Nucleus accumbens (tissue), 56 donors: ENCODE results near the gene PCNX1.
"Not testable (repeated sequence)": the region's sequence is repeated elsewhere in the genome, so short reads cannot be mapped to it uniquely, and the experiment has no call there.

Experiments
- DNase-seq, 56 donors: peaks; one replicate each; lab custom pipeline; 2025; lab: John Stamatoyannopoulos, UW

Gene PCNX1

DNA sequence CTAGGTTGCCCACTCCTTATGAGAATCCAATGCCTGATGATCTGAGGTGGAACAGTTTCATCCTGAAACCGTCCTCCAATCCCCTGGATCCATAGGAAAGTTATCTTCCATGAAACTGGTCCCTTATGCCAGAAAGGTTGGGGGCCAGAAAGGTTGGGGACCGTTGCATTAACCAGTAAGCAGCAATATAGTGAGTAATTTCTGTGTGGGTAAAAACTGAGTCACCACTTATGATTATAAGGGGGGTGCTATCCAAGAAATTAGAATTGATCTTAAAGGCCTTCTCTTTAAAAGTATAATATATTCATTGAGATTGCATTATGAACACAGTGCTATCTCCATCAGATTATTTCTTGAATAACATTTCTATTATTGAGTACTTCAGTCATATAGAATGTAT, 97.2 kb downstream of the PCNX1 start:
- DNase-seq: no peak

DNA sequence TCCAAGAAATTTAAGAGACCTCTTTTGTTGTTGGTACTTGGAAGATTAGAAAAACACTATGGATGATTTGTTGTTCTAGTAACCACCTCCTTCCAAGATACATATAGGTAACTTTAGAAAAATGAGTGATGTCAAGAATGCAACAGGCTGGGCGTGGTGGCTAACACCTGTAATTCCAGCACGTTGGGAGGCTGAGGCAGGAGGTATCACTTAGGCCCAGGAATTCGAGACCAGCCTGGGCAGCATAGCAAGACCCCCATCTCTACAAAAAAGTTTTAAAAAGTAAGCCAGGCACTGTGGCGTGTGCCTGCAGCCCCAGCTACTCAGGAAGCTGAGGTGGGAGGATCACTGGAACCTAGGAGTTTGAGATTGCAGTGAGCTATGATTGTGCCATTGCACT, 97.8 kb downstream of the PCNX1 start:
- DNase-seq: no peak

DNA sequence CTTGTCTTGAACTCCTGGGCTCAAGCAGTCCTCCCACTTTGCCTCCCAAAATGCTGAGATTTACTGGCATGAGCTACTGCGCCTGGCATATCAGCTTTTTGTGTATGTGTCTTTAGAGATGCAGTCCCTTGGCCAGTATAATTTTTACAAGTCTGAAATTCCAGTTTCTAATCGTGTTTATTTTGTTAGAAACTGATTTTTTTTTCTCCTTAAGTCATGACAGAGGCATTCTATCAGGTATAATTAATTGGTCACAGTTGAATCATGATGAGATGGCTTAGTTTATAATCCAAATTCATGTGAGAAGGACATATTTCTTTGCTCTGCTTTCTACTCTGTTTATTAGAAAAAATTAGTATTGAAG, 98.9 kb downstream of the PCNX1 start:
- no peak for DNase-seq

DNA sequence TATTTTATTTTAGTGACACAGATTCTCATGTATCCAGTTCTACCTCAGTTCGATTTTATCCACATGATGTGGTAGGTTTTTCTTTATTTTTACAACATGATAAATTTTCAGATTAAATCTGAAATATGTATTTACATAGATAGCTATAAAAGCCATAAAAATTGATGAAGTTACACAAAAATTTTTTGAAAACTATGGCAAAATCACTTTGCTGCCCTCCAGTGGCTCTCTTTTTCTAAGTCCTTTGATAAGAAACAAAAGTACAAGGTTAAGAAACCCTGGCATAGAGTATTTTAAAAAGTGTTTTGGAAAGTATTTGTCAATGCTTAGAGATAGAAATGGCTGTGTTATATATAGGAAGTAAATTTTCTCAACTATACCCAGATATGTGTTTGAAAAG, 104.2 kb downstream of the PCNX1 start:
- no peak for DNase-seq

DNA sequence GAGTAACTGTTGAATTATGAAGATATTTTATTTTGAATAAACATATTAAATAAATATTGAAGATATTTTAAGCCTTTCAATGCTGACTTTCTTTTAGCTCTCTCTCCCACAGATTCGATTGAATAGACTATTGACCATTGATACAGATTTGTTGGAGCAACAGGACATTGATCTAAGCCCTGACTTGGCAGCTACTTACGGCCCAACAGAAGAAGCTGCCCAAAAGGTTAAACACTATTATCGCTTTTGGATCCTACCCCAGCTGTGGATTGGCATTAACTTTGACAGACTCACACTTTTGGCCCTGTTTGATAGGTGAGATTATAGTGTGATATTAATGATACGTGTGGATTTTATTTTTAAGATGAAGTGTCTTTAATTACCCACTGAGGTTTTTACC, 105.6 kb downstream of the PCNX1 start:
- DNase-seq: no peak

DNA sequence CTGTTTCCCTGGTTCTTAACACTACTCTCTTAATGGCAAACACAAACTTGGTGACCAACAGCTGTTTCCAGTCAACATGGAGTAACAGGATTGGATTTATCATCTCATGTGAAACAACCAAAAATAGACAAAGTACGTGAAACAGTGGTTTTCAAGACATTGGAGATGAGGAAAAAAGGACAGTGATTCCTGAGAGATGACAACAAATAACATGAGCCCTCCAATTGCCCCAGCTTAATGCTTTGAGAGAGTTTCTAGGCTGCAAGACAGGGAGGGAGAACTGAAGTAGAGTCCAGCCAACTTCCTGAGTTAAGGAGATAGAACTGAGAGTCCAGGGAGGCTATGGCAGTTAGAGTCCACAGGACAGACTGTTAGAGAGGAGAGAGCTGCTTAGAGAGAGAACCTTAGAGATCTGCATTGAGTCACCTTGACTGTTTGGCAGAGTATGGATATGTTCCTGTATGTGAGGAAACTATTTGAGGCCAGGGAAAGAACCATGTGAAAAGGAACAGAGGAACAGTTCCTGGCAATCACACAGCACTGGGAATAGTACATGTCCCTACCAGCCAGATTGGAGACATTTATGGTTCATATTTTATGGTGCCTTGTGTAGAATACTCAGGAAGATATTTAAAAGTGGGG, 106.4 kb downstream of the PCNX1 start:
- no peak for DNase-seq

DNA sequence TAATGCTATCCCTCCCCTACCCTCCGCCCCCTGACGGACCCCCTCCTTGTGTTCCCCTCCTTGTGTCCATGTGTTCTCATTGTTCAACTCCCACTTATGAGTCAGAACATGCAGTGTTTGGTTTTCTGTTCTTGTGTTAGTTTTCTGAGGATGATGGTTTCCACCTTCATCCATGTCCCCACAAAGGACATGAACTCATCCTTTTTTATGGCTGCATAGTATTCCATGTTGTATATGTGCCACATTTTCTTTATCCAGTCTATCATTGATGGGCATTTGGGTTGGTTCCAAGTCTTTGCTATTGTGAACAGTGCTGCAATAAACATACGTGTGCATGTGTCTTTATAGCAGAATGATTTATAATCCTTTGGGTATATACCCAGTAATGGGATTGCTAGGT, 112.7 kb downstream of the PCNX1 start:
- not testable (repeated sequence) for DNase-seq

DNA sequence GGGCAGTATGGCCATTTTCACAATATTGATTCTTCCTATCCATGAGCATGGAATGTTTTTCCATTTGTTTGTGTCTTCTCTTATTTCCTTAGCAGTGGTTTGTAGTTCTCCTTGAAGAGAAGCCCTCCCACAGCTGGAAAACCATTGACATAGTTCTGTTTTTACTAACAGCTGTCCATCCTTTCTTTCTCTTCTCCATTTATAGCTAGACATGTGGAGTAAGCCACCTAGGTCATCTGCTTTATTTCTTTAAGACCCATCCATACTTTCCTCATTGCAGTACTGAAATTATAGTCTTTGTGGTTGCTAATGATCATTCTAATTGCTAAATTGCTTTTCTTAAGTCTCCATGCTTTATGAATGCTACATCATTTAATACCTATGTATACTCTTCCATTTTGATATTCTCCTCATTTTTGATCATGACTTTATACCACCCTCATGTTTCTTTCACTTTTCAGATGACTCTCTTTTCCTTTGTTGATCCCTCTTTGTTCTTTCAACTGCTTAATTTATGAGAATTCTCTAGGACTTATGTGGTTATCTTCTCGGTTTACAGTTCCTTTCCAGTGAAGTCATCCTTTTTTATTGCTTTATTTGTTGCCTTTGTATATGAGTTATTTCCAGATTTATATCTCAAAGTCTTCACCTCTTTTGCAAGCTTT, 114.2 kb downstream of the PCNX1 start:
- DNase-seq: no peak

DNA sequence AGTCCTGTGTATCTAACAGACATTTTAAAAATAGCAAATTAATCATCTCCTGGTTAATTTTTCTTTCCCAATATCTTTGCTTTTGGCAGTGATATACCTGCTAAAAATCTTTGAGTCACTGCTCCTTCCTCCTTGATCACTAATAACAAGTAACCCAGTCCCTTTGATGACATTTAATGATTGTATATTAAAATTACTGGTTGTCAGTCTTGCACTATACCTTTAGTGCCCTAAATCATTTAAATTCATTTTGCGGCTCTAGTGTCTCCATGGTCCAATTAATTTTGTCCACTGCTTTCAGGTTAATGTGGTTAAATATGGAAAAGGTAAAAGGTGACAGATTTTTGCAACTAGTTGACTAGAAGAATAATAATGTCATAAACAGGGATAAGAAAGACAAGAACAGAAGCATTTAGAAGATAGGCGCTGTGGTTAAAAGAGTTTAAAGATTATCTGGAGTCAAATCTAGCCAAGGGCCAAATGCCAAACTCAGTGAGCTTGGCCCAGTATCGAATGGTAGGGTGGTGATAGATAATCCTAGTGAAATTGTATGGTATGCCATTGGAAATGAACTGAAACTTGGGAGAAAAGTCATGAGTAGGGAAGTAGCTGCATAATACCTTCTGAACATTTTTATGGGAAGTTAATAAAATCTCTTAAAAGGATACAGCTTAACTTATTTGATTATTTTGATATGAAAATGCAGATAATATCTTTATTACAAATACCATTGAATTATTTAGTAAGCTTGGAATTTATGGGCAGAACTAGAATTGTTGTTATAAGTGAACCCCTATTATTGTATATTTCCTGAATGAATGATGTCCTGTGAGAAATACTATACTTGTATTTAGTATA, 115.0 kb downstream of the PCNX1 start:
- DNase-seq: no peak

DNA sequence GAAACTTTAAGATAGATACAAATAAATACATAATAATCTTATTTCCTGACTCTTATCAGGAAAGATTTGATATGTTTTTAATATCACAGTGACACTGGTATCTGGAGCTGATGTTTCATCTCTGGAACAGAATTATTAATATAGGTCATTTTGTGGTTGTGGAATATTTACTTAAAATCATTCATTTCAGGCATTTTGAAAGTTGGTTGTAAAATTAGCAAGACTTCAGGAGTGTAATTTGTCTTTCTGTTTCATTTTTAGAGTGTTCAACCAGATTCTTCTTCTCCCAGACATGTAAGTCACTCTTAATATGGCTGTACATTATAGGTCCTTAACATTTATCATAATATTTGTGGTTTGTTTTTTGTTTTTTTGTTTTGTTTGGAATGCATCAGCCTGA, 115.7 kb downstream of the PCNX1 start:
- DNase-seq: no peak

DNA sequence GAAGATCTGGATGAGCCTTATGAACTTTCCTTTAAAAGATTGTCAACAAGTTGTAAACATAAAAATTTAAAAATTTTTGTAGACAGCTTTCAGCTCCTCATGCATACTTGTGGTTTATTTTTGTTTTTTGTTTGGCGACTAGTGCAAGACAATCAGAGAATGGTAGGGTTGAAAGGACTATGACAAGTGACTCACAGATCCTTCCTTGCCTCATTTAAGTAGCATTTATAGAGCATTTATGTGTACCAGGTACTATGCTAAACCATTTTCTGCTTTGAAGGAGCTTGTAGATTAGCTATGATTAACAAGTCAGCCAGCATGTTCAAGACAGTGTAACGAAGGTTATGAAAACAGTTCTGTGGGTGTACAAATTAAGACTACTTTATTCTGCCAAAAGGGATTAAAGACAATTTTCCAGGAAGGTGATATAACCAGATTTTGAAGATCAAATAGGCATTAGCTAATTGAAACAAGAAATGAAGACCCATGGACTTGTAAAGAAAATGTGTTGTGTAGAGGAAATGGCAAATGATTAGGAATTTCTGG, 122.0 kb downstream of the PCNX1 start:
- DNase-seq: no peak

DNA sequence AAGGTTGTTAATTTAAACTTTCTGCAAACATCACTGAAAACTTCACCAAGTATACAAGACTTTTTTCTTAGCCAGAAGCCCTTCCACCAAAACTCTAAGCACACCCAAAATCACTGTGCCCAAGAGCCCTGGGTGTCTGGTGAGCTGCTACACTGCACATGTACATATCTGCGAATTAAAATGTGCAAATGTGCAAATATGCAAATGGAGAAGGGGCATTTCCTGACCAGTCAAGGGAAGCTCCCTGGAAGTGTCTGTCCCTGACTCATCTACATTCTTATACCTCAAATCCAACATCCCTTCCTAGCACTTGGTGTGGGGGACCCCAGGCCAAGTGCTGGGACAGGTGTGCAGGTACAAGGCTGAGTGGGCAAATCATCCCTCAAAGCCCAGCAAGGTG, 123.7 kb downstream of the PCNX1 start:
- no peak for DNase-seq

DNA sequence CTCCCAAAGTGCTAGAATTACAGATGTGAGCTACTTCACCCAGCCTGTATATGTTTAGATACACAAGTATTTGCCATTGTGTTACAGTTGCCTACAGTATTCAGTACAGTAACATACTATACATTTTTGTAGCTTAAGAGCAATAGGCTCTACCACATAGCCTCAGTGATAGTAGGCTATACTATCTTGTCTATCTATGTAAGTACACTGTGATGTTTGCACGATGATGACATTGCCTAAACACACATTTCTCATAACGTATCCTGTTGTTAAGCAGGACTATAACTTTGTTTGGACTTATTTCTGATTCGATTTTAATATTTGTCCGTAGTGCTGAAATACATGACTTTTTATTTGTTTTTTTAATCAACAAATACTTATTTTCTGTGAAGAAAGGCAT, 129.2 kb downstream of the PCNX1 start:
- no peak for DNase-seq

DNA sequence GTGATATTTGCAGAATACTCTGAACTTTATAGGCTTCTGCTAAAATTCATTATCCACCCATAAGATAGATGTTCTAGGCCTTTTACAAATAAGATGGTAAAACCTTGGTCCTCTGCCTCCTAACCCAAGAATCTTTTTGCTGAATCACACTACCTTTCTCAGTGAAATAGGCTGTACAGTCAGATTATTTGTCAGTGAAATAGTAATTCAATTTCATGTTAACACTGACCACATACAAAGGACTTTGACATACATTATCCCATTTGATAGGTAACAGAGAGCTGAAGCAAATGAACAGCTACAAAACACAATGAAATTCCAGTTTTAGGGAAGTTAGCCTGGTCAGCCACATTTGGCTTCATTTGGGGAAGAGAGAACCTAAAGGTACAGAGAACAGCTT, 141.1 kb downstream of the PCNX1 start:
- DNase-seq: no peak

DNA sequence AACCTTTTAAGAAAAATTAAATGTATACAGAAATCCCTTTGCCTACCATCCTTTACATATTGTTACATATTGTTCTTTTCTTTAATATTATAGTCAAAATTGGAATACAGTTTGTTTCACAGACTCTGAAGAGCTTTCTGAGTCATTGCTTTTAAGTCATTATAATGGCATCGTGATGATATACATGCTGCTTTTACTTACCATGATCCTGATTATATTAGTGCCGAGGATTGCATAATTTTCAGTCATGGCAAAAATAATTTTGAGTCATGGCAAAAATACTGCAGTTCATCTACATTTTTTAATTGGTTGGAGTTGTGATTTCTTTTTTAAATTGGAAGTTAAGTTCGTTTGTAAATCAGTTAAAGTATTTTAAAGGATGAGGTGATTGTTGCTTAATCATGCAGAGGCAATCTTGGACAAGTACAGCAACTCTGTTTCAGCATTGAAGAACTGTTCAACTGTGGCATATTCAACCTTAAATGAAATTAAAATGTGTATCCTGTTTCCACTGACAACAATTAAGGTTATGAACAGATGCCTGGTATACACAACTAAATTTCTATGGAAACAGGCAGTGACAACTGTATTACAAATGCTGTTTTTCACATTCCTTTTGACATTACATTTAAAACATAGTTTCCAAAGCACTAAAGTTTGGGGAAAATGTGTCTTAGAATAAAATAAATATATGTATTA, 142.3 kb downstream of the PCNX1 start:
- DNase-seq: no peak

DNA sequence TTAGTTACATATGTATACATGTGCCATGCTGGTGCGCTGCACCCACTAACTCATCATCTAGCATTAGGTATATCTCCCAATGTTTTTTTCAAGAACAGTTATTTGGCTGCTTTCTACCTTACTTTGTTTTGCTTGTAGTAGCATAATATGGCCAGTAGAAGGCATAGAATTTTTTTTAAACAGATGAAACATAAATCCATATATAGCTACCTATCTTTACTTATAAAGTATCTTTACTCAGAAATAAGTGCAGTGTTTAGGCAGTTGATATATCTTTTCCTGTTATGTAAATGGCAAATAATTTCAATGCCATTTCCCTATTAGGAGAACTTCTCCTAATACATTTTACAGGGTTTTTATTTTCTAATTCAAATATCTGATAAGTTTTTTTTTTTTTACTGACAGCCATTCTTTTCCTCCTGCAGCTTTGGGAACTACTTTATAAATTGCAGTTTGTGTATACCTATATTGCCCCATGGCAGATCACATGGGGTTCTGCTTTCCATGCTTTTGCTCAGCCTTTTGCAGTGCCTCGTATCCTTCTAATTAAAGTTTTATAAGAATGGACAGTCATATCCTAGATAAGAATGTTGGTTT, 143.1 kb downstream of the PCNX1 start:
- DNase-seq: no peak

DNA sequence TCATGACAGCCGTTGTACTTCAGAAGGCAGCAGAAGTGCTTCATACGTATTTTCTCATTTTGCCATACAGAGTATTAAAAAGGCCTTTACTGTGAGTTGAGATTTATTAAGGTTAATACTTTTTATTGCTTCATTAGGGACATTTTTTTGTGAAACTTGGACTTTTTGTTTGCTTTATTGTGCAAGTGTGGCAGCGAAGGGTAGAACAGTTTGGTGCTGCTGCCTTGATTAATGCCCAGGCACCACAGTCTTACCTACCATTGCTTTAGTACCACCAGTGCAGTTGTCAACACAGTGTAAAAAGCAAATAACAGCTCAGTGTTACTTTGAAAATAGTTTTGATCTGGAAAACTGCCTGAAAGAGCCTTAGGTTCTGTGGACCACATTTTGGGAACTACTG, 147.4 kb downstream of the PCNX1 start:
- no peak for DNase-seq

DNA sequence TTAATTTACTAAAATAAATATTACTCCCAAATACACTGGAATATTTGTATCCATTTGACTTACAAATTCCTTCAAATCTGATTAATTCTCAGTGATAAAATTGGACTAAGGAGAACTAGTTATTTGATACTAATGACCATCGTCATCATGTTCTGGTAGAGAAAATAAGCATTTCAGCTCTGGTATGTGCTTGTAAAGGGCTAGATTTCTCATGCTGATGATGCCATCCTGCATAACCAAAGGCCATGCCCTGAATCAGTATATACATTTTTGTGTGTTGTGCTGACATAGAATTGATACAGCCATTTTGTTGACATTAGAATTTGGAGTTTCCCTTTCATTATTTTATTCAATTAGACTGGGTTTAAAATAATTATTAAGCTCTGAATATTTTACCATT, 148.9 kb downstream of the PCNX1 start:
- DNase-seq: no peak

DNA sequence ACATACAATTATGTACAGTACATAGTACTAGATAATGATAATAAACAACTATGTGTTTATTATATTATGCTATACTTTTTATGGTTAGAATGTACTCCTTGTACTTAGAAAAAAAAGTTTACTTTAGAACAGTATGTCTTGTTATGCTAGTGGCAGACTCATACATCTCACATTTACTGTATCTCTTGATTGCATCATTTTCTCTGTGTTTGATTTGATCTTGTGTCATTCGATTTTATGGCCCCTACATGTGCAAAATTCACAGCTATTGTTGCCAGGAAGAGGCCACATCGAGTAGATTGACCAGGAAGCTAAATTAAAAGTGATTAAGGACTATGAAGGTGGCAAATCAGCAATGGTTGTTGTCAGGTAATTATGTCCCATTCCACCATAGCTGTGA, 153.0 kb downstream of the PCNX1 start:
- DNase-seq: no peak

DNA sequence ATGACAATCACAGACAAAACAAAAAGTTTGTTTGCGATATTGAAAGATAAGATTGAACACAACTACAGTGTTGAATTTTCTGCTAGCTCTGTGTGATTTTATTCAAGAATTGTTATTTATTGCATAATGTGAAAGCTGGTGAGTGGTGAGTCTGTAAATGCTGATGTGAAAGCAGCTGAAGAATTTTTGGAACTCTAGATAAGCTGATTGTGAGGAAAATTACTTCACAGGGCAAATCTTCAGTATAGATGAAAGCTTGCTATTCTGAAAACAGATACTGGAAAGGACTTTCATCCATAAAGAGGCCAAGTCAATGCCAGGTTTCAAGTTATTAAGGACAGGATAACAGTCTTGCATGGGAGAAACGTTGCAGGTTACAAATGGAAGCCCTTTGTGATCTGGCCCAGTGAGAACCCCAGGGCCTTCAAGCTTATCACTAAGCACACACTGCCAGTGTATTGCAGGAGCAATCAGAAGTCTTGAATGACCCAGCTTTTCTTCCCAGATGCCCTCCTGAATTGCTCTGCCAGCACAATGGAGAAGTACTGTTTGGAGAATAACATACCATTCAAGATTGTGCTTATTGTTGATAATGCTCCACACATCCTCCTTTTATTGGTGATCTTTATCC, 153.7 kb downstream of the PCNX1 start:
- DNase-seq: no peak
